Neural cell (in vitro differentiated cells): ENCODE measurements around the gene FRMD4A. TPM values are rescaled to one million over a fixed set of nuclear protein-coding genes. Genes with fewer than 3 reads are reported as not detected.

ENCODE experiments used
- H2AFZ ChIP-seq: fragments of 200-600, 300-800 bp; sonication (generic), shearing (Covaris generic); 2 replicates; pipeline ENCODE4 v1.6.0; 2014; ENCODE audit warnings: low read depth, mild to moderate bottlenecking, antibody characterized with exemption, low read length, moderate library complexity
- H3F3A ChIP-seq: fragments of 200-600 bp; shearing (Covaris generic); 2 replicates; pipeline ENCODE4 v1.6.1; 2016; ENCODE audit warnings: mild to moderate bottlenecking, moderate library complexity, mixed read lengths, antibody characterized with exemption, low read length; ENCODE audit not compliant: insufficient read depth, poor library complexity, severe bottlenecking
- H3K27ac ChIP-seq: fragments of 200-600, 300-800 bp; sonication (generic), shearing (Covaris generic); 2 replicates; pipeline ENCODE4 v1.5.1; 2014; ENCODE audit warnings: mild to moderate bottlenecking, low read length, moderate library complexity
- H3K27me3 ChIP-seq: fragments of 300-800, 200-600 bp; sonication (generic), shearing (Covaris generic); 2 replicates; pipeline ENCODE4 v1.6.0; 2014; ENCODE audit warnings: mild to moderate bottlenecking, low read depth, low read length, moderate library complexity; ENCODE audit not compliant: insufficient read depth
- H3K36me3 ChIP-seq: fragments of 300-800, 200-600 bp; sonication (generic), shearing (Covaris generic); 2 replicates; pipeline ENCODE4 v1.5.1; 2014; ENCODE audit warnings: mild to moderate bottlenecking, antibody characterized with exemption, low read length, moderate library complexity; ENCODE audit not compliant: insufficient read depth
- H3K4me2 ChIP-seq: fragments of 300-800, 200-600 bp; sonication (generic), shearing (Covaris generic); 2 replicates; pipeline ENCODE4 v1.6.0; 2014; ENCODE audit warnings: mild to moderate bottlenecking, low read length
- H3K4me3 ChIP-seq: fragments of 300-800, 200-600 bp; sonication (generic), shearing (Covaris generic); 2 replicates; pipeline ENCODE4 v1.5.1; 2014; ENCODE audit warnings: mild to moderate bottlenecking, low read length, moderate library complexity
- H3K79me2 ChIP-seq: fragments of 200-600 bp; shearing (Covaris generic); replicated peaks from 2 replicates; pipeline ENCODE4 v1.6.0; 2014; ENCODE audit warnings: mild to moderate bottlenecking, low read length, moderate library complexity; ENCODE audit not compliant: insufficient read depth
- H3K9ac ChIP-seq: fragments of 300-800, 200-600 bp; sonication (generic), shearing (Covaris generic); 2 replicates; pipeline ENCODE4 v1.6.1; 2016; ENCODE audit warnings: mild to moderate bottlenecking, low read length, mixed read lengths
- H3K9me2 ChIP-seq: fragments of 200-600 bp; shearing (Covaris generic); 2 replicates; pipeline ENCODE4 v1.6.1; 2016; ENCODE audit warnings: mild to moderate bottlenecking, low read length, mixed read lengths; ENCODE audit not compliant: insufficient read depth
- H3K9me3 ChIP-seq: fragments of 200-600, 300-800 bp; sonication (generic), shearing (Covaris generic); 2 replicates; pipeline ENCODE4 v1.6.1; 2016; ENCODE audit warnings: mild to moderate bottlenecking, mixed run types, low read length, moderate library complexity, mixed read lengths
- H4K20me1 ChIP-seq: fragments of 200-600 bp; shearing (Covaris generic); 2 replicates; pipeline ENCODE4 v1.6.1; 2016; ENCODE audit warnings: mild to moderate bottlenecking, mixed run types; ENCODE audit not compliant: insufficient read depth
- CTCF ChIP-seq: fragments of 450-650 bp; IDR thresholded peaks from 2 replicates; pipeline ENCODE4 v1.5.1; 2014; ENCODE audit warnings: antibody characterized with exemption, mild to moderate bottlenecking, moderate library complexity; ENCODE audit not compliant: poor library complexity, severe bottlenecking
- EP300 ChIP-seq: fragments of 450-650 bp; conservative IDR thresholded peaks from 2 replicates; pipeline ENCODE4 v1.6.1; 2014; ENCODE audit warnings: antibody characterized with exemption, mild to moderate bottlenecking, moderate library complexity; ENCODE audit not compliant: poor library complexity, severe bottlenecking
- EZH2 ChIP-seq: fragments of 200-600, 300-800 bp; shearing (Covaris generic), sonication (generic); IDR thresholded peaks from 2 replicates; pipeline ENCODE4 v1.6.1; 2014; ENCODE audit warnings: antibody characterized with exemption, low read length, borderline replicate concordance, mild to moderate bottlenecking; ENCODE audit not compliant: insufficient read depth, poor library complexity, severe bottlenecking
- MXI1 ChIP-seq: fragments of 450-650 bp; conservative IDR thresholded peaks from 2 replicates; pipeline ENCODE4 v1.6.1; 2014; ENCODE audit warnings: antibody characterized with exemption, mild to moderate bottlenecking; ENCODE audit not compliant: poor library complexity, severe bottlenecking
- POLR2AphosphoS5 ChIP-seq: IDR thresholded peaks from 2 replicates; pipeline ENCODE4 v1.6.1; 2012
- RAD21 ChIP-seq: fragments of 450-650 bp; conservative IDR thresholded peaks from 2 replicates; pipeline ENCODE4 v1.6.1; 2014; ENCODE audit warnings: antibody characterized with exemption, mild to moderate bottlenecking, moderate library complexity
- REST ChIP-seq: IDR thresholded peaks from 2 replicates; pipeline ENCODE4 v1.6.1; 2012; ENCODE audit warnings: borderline replicate concordance
- SMC3 ChIP-seq: fragments of 450-650 bp; conservative IDR thresholded peaks from 2 replicates; pipeline ENCODE4 v1.6.1; 2014; ENCODE audit warnings: antibody characterized with exemption, mild to moderate bottlenecking, moderate library complexity; ENCODE audit not compliant: poor library complexity
- TAF1 ChIP-seq: IDR thresholded peaks from 2 replicates; pipeline ENCODE4 v1.6.1; 2012; ENCODE audit warnings: low read depth
- polyA plus RNA-seq: library from polyadenylated mRNA; depleted of rRNA; stranded (reverse); fragments of >200 nt; gene quantifications from 2 replicates; pipeline ENCODE4 v1.2.3, GENCODE V29; 2014

FRMD4A gene
- polyA plus RNA-seq, 1 donor from 2014 or later, result 36.5 TPM

GRCh38 chr10:13759168-13759567, 571.6 kb downstream of the FRMD4A start:
- Histone ChIP-seq H3K9ac (no peak overlapping the region), H3K79me2 (no peaks in the 10 kb centered on the region), H2AFZ (no peak overlapping the region), H3K9me2 (no peaks in the 10 kb centered on the region), H3F3A (no peaks in the 10 kb centered on the region), H3K27ac (no peak overlapping the region), H4K20me1 (no peaks in the 10 kb centered on the region), H3K4me3 (no peak overlapping the region), H3K27me3 (no peaks in the 10 kb centered on the region), H3K4me2 (no peak overlapping the region), H3K36me3 (no peaks in the 10 kb centered on the region), H3K9me3 (no peaks in the 10 kb centered on the region)
- TF ChIP-seq POLR2AphosphoS5 (no peak), TAF1 (no peak), EP300 (no peak), CTCF (no peak), RAD21 (no peak), SMC3 (no peak), EZH2 (no peak), REST (no peak), MXI1 (no peak)

GRCh38 chr10:13758756-13759155, 572.0 kb downstream of the FRMD4A start:
- Histone ChIP-seq H3K9me2 (no peaks in the 10 kb centered on the region), H3K4me3 (no peak overlapping the region), H3K9ac (no peak overlapping the region), H3K36me3 (no peaks in the 10 kb centered on the region), H3K27me3 (no peaks in the 10 kb centered on the region), H2AFZ (no peak overlapping the region), H3K4me2 (no peak overlapping the region), H3F3A (no peaks in the 10 kb centered on the region), H3K79me2 (no peaks in the 10 kb centered on the region), H3K27ac (no peak overlapping the region), H3K9me3 (no peaks in the 10 kb centered on the region), H4K20me1 (no peaks in the 10 kb centered on the region)
- TF ChIP-seq EZH2 (no peak), EP300 (no peak), REST (no peak), MXI1 (no peak), POLR2AphosphoS5 (no peak), RAD21 (no peak), TAF1 (no peak), CTCF (no peak), SMC3 (no peak)
